Endothelial cell of umbilical vein (primary cell): Measurements from ENCODE around the gene CYP39A1.

Experiments used
- EZH2 ChIP-seq: IDR thresholded peaks from 2 replicates; pipeline ENCODE4 v1.6.1; 2012; ENCODE audit warnings: borderline replicate concordance, low read depth, mild to moderate bottlenecking, moderate library complexity, low read length, inconsistent platforms; ENCODE audit not compliant: severe bottlenecking
- JUN ChIP-seq: IDR thresholded peaks from 2 replicates; pipeline ENCODE4 v1.6.1; 2011; ENCODE audit warnings: borderline replicate concordance, low read depth; ENCODE audit not compliant: insufficient read length, insufficient read depth
- MAX ChIP-seq: IDR thresholded peaks from 2 replicates; pipeline ENCODE4 v1.6.1; 2011; ENCODE audit not compliant: insufficient read depth, insufficient read length
- MYC ChIP-seq: IDR thresholded peaks from one replicate; pipeline ENCODE4 v1.6.1; 2011; ENCODE audit warnings: mild to moderate bottlenecking, low read depth, low read length
- POLR2A ChIP-seq: IDR thresholded peaks from 2 replicates; pipeline ENCODE4 v1.6.1; 2012; ENCODE audit warnings: low read depth, mild to moderate bottlenecking, control low read depth, low read length
- TF ChIP-seq, protein P1 (sequence below), 2 donors: IDR thresholded peaks; 1 replicate in 1 of 2; 2 replicates in 1 of 2; pipeline ENCODE4 v1.5.1; 2011; ENCODE audit warnings: low read length in 2 of 2, mild to moderate bottlenecking in 2 of 2, moderate library complexity in 2 of 2, control low read depth in 1 of 2, inconsistent platforms in 1 of 2, low read depth in 1 of 2; ENCODE audit not compliant: insufficient read depth in 1 of 2; ENCODE audit errors: extremely low read depth in 1 of 2

DNA sequence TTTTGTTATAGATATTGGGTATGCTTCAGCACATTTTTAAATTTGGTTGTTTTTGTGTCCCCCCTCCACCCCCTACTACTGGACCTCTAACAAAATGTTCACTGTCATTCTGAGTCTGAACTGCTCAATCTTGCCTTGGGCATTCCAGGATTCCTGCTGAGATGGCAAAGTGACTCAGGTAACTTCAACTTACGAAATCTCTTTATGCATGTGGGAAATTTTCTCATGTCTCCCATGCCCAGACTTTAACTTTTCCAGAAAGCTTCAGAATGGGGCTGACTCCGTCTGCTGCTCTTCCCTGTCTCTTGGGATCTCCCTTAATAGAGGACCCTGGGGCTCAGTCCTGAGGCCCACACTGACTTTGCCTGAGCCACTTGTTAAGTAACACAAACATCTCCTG, 14.0 kb downstream of the CYP39A1 start:
- TF ChIP-seq, protein P1, sequence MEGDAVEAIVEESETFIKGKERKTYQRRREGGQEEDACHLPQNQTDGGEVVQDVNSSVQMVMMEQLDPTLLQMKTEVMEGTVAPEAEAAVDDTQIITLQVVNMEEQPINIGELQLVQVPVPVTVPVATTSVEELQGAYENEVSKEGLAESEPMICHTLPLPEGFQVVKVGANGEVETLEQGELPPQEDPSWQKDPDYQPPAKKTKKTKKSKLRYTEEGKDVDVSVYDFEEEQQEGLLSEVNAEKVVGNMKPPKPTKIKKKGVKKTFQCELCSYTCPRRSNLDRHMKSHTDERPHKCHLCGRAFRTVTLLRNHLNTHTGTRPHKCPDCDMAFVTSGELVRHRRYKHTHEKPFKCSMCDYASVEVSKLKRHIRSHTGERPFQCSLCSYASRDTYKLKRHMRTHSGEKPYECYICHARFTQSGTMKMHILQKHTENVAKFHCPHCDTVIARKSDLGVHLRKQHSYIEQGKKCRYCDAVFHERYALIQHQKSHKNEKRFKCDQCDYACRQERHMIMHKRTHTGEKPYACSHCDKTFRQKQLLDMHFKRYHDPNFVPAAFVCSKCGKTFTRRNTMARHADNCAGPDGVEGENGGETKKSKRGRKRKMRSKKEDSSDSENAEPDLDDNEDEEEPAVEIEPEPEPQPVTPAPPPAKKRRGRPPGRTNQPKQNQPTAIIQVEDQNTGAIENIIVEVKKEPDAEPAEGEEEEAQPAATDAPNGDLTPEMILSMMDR (IDR thresholded peaks at IDR 0.05; ENCODE audit: extremely low read depth in 1 of 2, insufficient read depth in 1 of 2, low read depth in 1 of 2, low read length in 2 of 2) = no peak
- TF ChIP-seq POLR2A = no peak
- TF ChIP-seq MAX = no peak
- TF ChIP-seq JUN = no peak
- no peak for TF ChIP-seq EZH2
- no peak for TF ChIP-seq MYC
